Stomach (tissue), 19 donors: ENCODE measurements around the gene TLR6. TPM values are rescaled to one million over a fixed set of nuclear protein-coding genes. Genes with fewer than 3 reads are reported as not detected.

Experiments used
- DNase-seq, 2 donors: peaks; one replicate each; pipeline versions ENCODE4 v3.0.0 to v3.0.0-alpha.2; 2013 to 2019
- H3K27ac ChIP-seq, 5 donors: fragments of 200-600 bp in 4 of 5; sonication (generic) in 4 of 5; one replicate each; pipeline ENCODE4 v1.5.1; 2013 to 2019; ENCODE audit warnings: mild to moderate bottlenecking in 1 of 5, moderate library complexity in 1 of 5
- H3K27me3 ChIP-seq, 3 donors: fragments of 200-600 bp; sonication (generic); one replicate each; pipeline ENCODE4 v1.5.1; 2017 to 2019; ENCODE audit warnings: mixed run types in 1 of 3
- H3K36me3 ChIP-seq, 4 donors: fragments of 200-600 bp; sonication (generic); 1 replicate in 3 of 4; 2 replicates in 1 of 4; pipeline ENCODE4 v1.5.1; 2016 to 2019
- H3K4me1 ChIP-seq, 4 donors: fragments of 200-600 bp; sonication (generic); one replicate each; pipeline ENCODE4 v1.5.1; 2016 to 2019
- H3K4me3 ChIP-seq, 4 donors: fragments of 200-600 bp; sonication (generic) in 3 of 4; one replicate each; pipeline ENCODE4 v1.5.1; 2016 to 2019; ENCODE audit warnings: mild to moderate bottlenecking in 1 of 4
- H3K9me3 ChIP-seq, 4 donors: fragments of 200-600 bp; sonication (generic); one replicate each; pipeline ENCODE4 v1.5.1; 2016 to 2019
- EP300 ChIP-seq: sonication (generic); formaldehyde crosslinking; IDR thresholded peaks from one replicate; pipeline ENCODE4 v1.6.1; 2017; ENCODE audit warnings: antibody characterized with exemption
- POLR2A ChIP-seq, 4 donors: fragments of 450-650 bp; IDR thresholded peaks; one replicate each; pipeline ENCODE4 v1.6.1; 2016; ENCODE audit warnings: antibody characterized with exemption in 4 of 4, control low read depth in 2 of 4, mild to moderate bottlenecking in 1 of 4, moderate library complexity in 1 of 4
- POLR2AphosphoS5 ChIP-seq, 3 donors: sonication (generic); formaldehyde crosslinking; IDR thresholded peaks; one replicate each; pipeline ENCODE4 v1.6.1; 2016; ENCODE audit warnings: antibody characterized with exemption in 3 of 3
- WGBS, 5 donors: extraction: QIAGEN DNeasy Blood & Tissue Kit in 3 of 5; methylation state at CpG; one replicate each; pipeline versions ENCODE4 v1.1.5 to v1.1.7; 2013 to 2018; 5-methylcytosine and 5-hydroxymethylcytosine counted together
- intact Hi-C: fragments of 100-400 bp; cut with DNase I; formaldehyde crosslinking; loops from one replicate; pipeline ENCODE4 v1.15.1; 2023; ENCODE audit warnings: low total_unique reads
- long read RNA-seq, 10 donors: transcript quantifications; one replicate each; lab custom pipeline, GENCODE V29; 2026
- polyA plus RNA-seq, 3 donors: library from polyadenylated mRNA; stranded (reverse); fragments of 200-250 nt; gene quantifications; one replicate each; pipeline ENCODE4 v1.2.3, GENCODE V29; 2013
- total RNA-seq, 5 donors: library from RNA; depleted of rRNA; stranded (reverse); fragments of >200 nt; gene quantifications; one replicate each; pipeline versions ENCODE4 v1.1.0 to v1.2.3, GENCODE V29; 2014 to 2016
- TF ChIP-seq, protein P1 (sequence below), 7 experiments: fragments of 450-650 bp in 4 of 7; fragments of 200-600 bp in 3 of 7; sonication (generic) in 3 of 7; IDR thresholded peaks; one replicate each; pipeline ENCODE4 v1.5.1; 2016 to 2019; ENCODE audit warnings: antibody characterized with exemption in 7 of 7, control low read depth in 2 of 7, mild to moderate bottlenecking in 1 of 7
- donor health status: healthy with polysubstance abuse.
- donor health status: Bipolar disorder and iron deficiency.
- donor health status: healthy.

Gene TLR6, protein sequence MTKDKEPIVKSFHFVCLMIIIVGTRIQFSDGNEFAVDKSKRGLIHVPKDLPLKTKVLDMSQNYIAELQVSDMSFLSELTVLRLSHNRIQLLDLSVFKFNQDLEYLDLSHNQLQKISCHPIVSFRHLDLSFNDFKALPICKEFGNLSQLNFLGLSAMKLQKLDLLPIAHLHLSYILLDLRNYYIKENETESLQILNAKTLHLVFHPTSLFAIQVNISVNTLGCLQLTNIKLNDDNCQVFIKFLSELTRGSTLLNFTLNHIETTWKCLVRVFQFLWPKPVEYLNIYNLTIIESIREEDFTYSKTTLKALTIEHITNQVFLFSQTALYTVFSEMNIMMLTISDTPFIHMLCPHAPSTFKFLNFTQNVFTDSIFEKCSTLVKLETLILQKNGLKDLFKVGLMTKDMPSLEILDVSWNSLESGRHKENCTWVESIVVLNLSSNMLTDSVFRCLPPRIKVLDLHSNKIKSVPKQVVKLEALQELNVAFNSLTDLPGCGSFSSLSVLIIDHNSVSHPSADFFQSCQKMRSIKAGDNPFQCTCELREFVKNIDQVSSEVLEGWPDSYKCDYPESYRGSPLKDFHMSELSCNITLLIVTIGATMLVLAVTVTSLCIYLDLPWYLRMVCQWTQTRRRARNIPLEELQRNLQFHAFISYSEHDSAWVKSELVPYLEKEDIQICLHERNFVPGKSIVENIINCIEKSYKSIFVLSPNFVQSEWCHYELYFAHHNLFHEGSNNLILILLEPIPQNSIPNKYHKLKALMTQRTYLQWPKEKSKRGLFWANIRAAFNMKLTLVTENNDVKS
- 10 to 100 TPM in 1 of 5 donors, 1 to 10 TPM in 2, not detected in 2; 3.3 to 29.0 (median 4.3) TPM for total RNA-seq
- under 1 TPM; 0.19 to 0.46 (median 0.23) TPM for polyA plus RNA-seq
- long read RNA-seq, donor 1 = 0 reads
- long read RNA-seq, donor 2 = 0 reads
- long read RNA-seq, donor 3 = 0 reads
- long read RNA-seq, donor 4 = 0 reads
- long read RNA-seq, donor 5 = 0 reads
- long read RNA-seq, donor 6 = 0 reads
- long read RNA-seq, donor 7, partial matches to known transcripts = 0 of 1 reads
- long read RNA-seq, donor 7, other reads (novel, unspliced or antisense) = 0 of 1 reads
- long read RNA-seq, donor 8 = 0 reads
- long read RNA-seq, donor 9, partial matches to known transcripts = 0 of 1 reads
- long read RNA-seq, donor 9, other reads (novel, unspliced or antisense) = 0 of 1 reads
- long read RNA-seq, donor 10, full-length matches to known transcripts = 2 of 2 reads
- long read RNA-seq, donor 10, partial matches to known transcripts = 0 of 2 reads
- long read RNA-seq, donor 10, other reads (novel, unspliced or antisense) = 0 of 2 reads

DNA sequence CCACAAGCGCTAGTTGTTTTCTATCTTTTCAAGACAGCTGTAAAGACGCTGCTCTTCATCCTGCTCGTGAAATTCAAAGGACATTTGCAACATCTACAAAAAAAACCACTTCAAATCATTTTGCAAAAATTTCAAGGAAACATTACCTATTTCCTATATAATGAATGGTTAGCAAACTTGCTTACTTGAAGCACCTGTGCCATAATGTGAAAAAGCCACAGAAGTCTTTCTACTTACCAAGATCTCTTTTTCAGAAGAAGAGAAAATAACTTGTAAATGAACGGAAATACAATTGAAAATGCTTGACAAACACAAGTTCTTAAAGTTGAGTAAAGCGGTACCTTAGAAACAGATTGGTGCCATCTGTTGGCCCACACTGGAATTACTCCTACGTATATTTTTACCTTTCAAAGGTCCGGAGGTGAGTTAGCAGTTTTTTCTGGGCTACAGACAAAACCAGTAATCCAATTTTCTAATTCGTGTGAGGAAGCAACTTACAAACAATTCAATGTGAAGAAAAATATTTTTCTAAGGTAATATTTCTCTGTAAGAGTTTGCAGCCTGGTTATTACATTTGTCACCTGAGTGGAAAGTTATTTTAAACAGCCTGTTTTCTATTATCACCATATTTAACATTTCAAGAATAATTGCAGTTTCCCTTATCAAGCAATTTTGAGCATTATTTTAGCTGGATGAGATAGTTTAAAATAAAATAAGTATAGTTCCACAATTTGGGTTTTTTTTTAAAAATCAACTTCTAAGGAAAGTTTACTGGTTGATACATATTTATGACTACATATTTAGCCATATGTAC, at the start of gene TLR6:
TLR6 (minus strand) TSS at position 294 of the 814 bp plus-strand sequence. CDS start 27,344 bp downstream, outside the sequence.
- TF ChIP-seq POLR2A (IDR thresholded peaks at IDR 0.05) (no peak), EP300 (no peak), POLR2AphosphoS5 (IDR thresholded peaks at IDR 0.05) (peak in 1 of 3 donors; percentile 10)
- TF ChIP-seq, protein P1, sequence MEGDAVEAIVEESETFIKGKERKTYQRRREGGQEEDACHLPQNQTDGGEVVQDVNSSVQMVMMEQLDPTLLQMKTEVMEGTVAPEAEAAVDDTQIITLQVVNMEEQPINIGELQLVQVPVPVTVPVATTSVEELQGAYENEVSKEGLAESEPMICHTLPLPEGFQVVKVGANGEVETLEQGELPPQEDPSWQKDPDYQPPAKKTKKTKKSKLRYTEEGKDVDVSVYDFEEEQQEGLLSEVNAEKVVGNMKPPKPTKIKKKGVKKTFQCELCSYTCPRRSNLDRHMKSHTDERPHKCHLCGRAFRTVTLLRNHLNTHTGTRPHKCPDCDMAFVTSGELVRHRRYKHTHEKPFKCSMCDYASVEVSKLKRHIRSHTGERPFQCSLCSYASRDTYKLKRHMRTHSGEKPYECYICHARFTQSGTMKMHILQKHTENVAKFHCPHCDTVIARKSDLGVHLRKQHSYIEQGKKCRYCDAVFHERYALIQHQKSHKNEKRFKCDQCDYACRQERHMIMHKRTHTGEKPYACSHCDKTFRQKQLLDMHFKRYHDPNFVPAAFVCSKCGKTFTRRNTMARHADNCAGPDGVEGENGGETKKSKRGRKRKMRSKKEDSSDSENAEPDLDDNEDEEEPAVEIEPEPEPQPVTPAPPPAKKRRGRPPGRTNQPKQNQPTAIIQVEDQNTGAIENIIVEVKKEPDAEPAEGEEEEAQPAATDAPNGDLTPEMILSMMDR (IDR thresholded peaks at IDR 0.05) = peak in 5 of 7 experiments; percentile 52 to 86 (median 70)

DNA sequence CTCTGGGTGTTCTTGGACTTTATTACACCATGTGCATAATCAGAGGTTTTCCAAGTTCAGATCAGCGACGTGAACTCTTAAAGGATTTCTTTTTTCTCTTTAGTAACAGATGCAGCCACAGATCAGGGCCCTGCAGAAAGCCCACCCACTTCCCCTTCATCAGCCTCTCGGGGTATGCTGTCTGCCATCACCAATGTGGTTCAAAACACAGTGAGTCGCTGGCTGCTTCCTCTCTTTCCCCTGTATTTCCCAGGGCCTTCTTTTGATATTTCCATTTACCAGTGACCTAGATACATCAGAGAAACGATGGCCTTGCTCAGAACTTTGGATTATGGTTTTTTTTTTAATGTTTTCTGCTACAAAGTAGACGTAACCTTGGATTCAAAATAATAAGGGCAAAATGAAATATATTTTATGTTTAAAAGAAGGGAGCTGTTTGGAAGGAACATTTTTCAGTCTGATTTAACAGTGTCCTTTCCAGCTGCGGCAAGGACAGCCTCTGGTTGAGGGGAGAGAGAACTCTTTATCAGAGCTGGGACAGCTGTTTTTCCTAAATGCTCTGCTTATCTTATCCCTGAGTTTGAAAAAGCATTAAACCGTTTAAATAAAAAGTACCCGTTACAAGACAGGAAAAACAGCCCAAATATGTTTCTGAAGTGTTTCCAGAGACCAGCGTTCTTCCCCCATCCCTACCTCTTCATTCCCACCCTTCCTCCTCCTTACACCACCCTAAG, 49.2 kb upstream of the TLR6 start:
- DNase-seq = peak in 1 of 2 donors; percentile 20
- Histone ChIP-seq H3K36me3 (peaks cover 39 to 71% (median 69%) of the 10 kb centered on the region in 4 donors), H3K9me3 (no peaks in the 10 kb centered on the region), H3K27ac (peak overlapping the region in 1 of 5 donors; percentile 50), H3K4me1 (peaks cover 0 to 25% (median 15%) of the 10 kb centered on the region in 4 donors), H3K27me3 (no peaks in the 10 kb centered on the region), H3K4me3 (no peak overlapping the region)
- intact Hi-C loops = loop anchor here (5.0 kb wide), 1 partner anchor 231 kb away; no protein-coding TSS in a partner anchor
- TF ChIP-seq POLR2A (IDR thresholded peaks at IDR 0.05) (no peak), EP300 (no peak), POLR2AphosphoS5 (IDR thresholded peaks at IDR 0.05) (no peak)
- TF ChIP-seq, protein P1 (IDR thresholded peaks at IDR 0.05) = no peak
- 42 to 57% (median 56%) methylated on average over 10 of the region's 10 CpGs for WGBS, 5 donors

More for the DNA sequence above, at the start of gene TLR6:
- DNase-seq = peak; percentile 68 to 78
- Histone ChIP-seq H3K27ac (peak within 1 kb of the TSS in 4 of 5 donors; percentile 52 to 88 (median 74)), H3K4me3 (peak within 1 kb of the TSS in 3 of 4 donors; percentile 11 to 27 (median 18)), H3K9me3 (no peaks in the 10 kb centered on the region), H3K27me3 (no peaks in the 10 kb centered on the region), H3K36me3 (no peaks in the 10 kb centered on the region), H3K4me1 (peaks cover 0 to 23% (median 8%) of the 10 kb centered on the region in 4 donors)
- 13 to 21% (median 17%) methylated on average over 8 of the region's 8 CpGs for WGBS, 5 donors
- intact Hi-C loops = loop anchor here (10.0 kb wide), 1 partner anchor 92 kb away; no protein-coding TSS in a partner anchor

DNA sequence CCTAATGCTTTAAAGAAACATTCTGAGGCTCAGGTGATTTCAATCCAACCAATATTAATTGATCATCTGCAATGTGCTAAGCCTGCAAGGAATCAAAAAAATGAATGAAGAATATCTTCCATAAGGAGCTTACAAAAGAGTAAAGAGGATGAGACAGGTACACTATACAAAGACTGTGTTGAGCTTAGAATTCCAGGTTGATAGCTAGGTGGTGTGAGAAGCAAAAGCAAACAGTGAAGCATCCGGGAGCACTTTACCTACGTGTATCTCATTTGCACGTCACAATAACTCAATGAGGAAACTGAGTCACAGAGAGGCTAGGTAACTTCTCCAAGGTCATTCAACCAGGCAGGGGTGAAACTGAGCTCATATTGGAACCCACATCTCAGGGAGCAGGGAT, 48.1 kb upstream of the TLR6 start:
- DNase-seq = no peak
- peaks cover 28 to 62% (median 58%) of the 10 kb centered on the region in 4 donors for H3K36me3 ChIP-seq
- peaks cover 0 to 25% (median 15%) of the 10 kb centered on the region in 4 donors for H3K4me1 ChIP-seq
- no peak overlapping the region for H3K4me3 ChIP-seq
- intact Hi-C loops = loop anchor here (5.0 kb wide), 1 partner anchor 233 kb away; no protein-coding TSS in a partner anchor
- H3K9me3 ChIP-seq = no peaks in the 10 kb centered on the region
- 49 to 80% (median 52%) methylated on average over 3 of the region's 3 CpGs for WGBS, 5 donors
- H3K27me3 ChIP-seq = no peaks in the 10 kb centered on the region
- H3K27ac ChIP-seq = peak overlapping the region in 1 of 5 donors; percentile 25
- TF ChIP-seq, protein P1 (IDR thresholded peaks at IDR 0.05) = no peak
- TF ChIP-seq POLR2A (IDR thresholded peaks at IDR 0.05) (no peak), EP300 (no peak), POLR2AphosphoS5 (IDR thresholded peaks at IDR 0.05) (no peak)
